HCT116 (cell line): Measurements from ENCODE around the gene RGL2. TPM values are rescaled to one million over a fixed set of nuclear protein-coding genes. Genes with fewer than 3 reads are reported as not detected.

Experiments used
- ATAC-seq: fragments of 200-7000 bp; cut with Tn5 transposase; 2 replicates; pipeline ENCODE4 v1.9.1; 2020; ENCODE audit warnings: mild to moderate bottlenecking, moderate library complexity
- BruUV-seq: library from RNA; stranded (reverse); fragments of 400-500 nt; replicated peaks from 2 replicates; lab custom pipeline; 2021; lab: Mats Ljungman, UMichigan
- CTCF ChIA-PET: fragments of 300-600 bp; sonication (Branson Sonifier 250); formaldehyde crosslinking; loops from one replicate; lab custom pipeline; 2021; ENCODE audit warnings: antibody characterized with exemption; lab: Charles Lee
- POLR2A ChIA-PET: fragments of 300-600, 350-600 bp; sonication (Branson Sonifier 250); formaldehyde crosslinking; loops from one replicate; lab custom pipeline; 2021; ENCODE audit warnings: antibody characterized with exemption; lab: Charles Lee
- RAD21 ChIA-PET, 2 experiments: fragments of 300-600 bp; sonication (Branson Sonifier 250); formaldehyde crosslinking; loops; one replicate each; lab custom pipeline; 2023; ENCODE audit warnings: low total read pairs in 2 of 2; ENCODE audit not compliant: uncharacterized antibody in 2 of 2, unreplicated experiment in 2 of 2, low non-redundant PET in 1 of 2; lab: Charles Lee
- DNase-seq: peaks from one replicate; pipeline ENCODE4 v3.0.0-alpha.2; 2010; ENCODE audit warnings: low read depth, low spot score
- H2AFZ ChIP-seq: fragments of 200-600 bp; shearing (Covaris generic), sonication (generic); 2 replicates; pipeline ENCODE4 v1.6.1; 2017; ENCODE audit warnings: low read depth, mixed run types, mixed read lengths, antibody characterized with exemption, low read length; ENCODE audit not compliant: poor library complexity, severe bottlenecking
- H3K27ac ChIP-seq: 2 replicates; pipeline ENCODE4 v1.5.1; 2012; ENCODE audit warnings: low read depth, low read length
- H3K27me3 ChIP-seq: fragments of 200-600 bp; sonication (generic); 2 replicates; pipeline ENCODE4 v1.6.1; 2016; ENCODE audit warnings: mixed run types, low read length, mixed read lengths; ENCODE audit not compliant: insufficient read depth
- H3K36me3 ChIP-seq, 2 experiments: fragments of 200-500 bp in 1 of 2; fragments of 200-600 bp in 1 of 2; sonication (Bioruptor generic) in 1 of 2; sonication (generic) in 1 of 2; 2 replicates each; pipeline versions ENCODE4 v1.5.1 to v1.6.1; 2014 to 2016; ENCODE audit warnings: low read length in 2 of 2, inconsistent platforms in 1 of 2, mixed read lengths in 1 of 2, mixed run types in 1 of 2; ENCODE audit not compliant: insufficient read depth in 2 of 2, control insufficient read depth in 1 of 2
- H3K4me1 ChIP-seq, 2 experiments: fragments of 200-600 bp in 1 of 2; sonication (generic) in 1 of 2; 2 replicates each; pipeline versions ENCODE4 v1.5.1 to v1.6.1; 2012 to 2017; ENCODE audit warnings: low read length in 2 of 2, inconsistent platforms in 1 of 2, mild to moderate bottlenecking in 1 of 2, mixed read lengths in 1 of 2, mixed run types in 1 of 2, moderate library complexity in 1 of 2; ENCODE audit not compliant: insufficient read depth in 2 of 2, control insufficient read depth in 1 of 2
- H3K4me2 ChIP-seq: fragments of 200-600 bp; sonication (generic); 2 replicates; pipeline ENCODE4 v1.6.1; 2017; ENCODE audit warnings: mixed run types, low read length, mixed read lengths
- H3K4me3 ChIP-seq, 2 experiments: fragments of 200-600 bp in 1 of 2; sonication (generic) in 1 of 2; replicated peaks in 1 of 2; 2 replicates each; pipeline ENCODE4 v1.5.1; 2011 to 2016; ENCODE audit warnings: low read length in 2 of 2, control low read depth in 1 of 2, low read depth in 1 of 2, mild to moderate bottlenecking in 1 of 2, mixed read lengths in 1 of 2, mixed run types in 1 of 2
- H3K79me2 ChIP-seq: fragments of 200-600 bp; sonication (generic); 2 replicates; pipeline ENCODE4 v1.6.1; 2017; ENCODE audit warnings: mild to moderate bottlenecking, mixed run types, low read length, moderate library complexity, mixed read lengths; ENCODE audit not compliant: insufficient read depth
- H3K9ac ChIP-seq: fragments of 200-600 bp; sonication (generic); 2 replicates; pipeline ENCODE4 v1.6.1; 2016; ENCODE audit warnings: low read length, mixed read lengths
- H3K9me2 ChIP-seq: fragments of 200-600 bp; sonication (generic), shearing (Covaris generic); 2 replicates; pipeline ENCODE4 v1.6.1; 2017; ENCODE audit warnings: mixed run types, mild to moderate bottlenecking, moderate library complexity; ENCODE audit not compliant: insufficient read depth
- H3K9me3 ChIP-seq, 2 experiments: fragments of 200-500 bp in 1 of 2; fragments of 200-600 bp in 1 of 2; sonication (Bioruptor generic) in 1 of 2; sonication (generic) in 1 of 2; 2 replicates each; pipeline ENCODE4 v1.6.1; 2014 to 2017; ENCODE audit warnings: low read length in 2 of 2, mixed read lengths in 2 of 2, inconsistent platforms in 1 of 2, low read depth in 1 of 2, mild to moderate bottlenecking in 1 of 2, mixed run types in 1 of 2, moderate library complexity in 1 of 2; ENCODE audit not compliant: control insufficient read depth in 1 of 2, insufficient read depth in 1 of 2
- H4K20me1 ChIP-seq: fragments of 200-600 bp; sonication (generic), shearing (Covaris generic); 2 replicates; pipeline ENCODE4 v1.6.1; 2017; ENCODE audit warnings: mixed run types, mild to moderate bottlenecking, moderate library complexity; ENCODE audit not compliant: insufficient read depth
- EZH2 ChIP-seq: fragments of 200-600 bp; sonication (generic); IDR thresholded peaks from 2 replicates; pipeline ENCODE4 v1.6.1; 2017; ENCODE audit warnings: antibody characterized with exemption, mixed run types
- EZH2phosphoT487 ChIP-seq: fragments of 200-600 bp; IDR thresholded peaks from 2 replicates; pipeline ENCODE4 v1.6.1; 2018; ENCODE audit warnings: antibody characterized with exemption, borderline replicate concordance
- FOSL1 ChIP-seq: IDR thresholded peaks from 2 replicates; pipeline ENCODE4 v1.6.1; 2012; ENCODE audit warnings: low read depth
- POLR2AphosphoS5 ChIP-seq: IDR thresholded peaks from 2 replicates; pipeline ENCODE4 v1.6.1; 2011; ENCODE audit warnings: mild to moderate bottlenecking, low read depth, low read length, moderate library complexity
- SRF ChIP-seq: IDR thresholded peaks from 2 replicates; pipeline ENCODE4 v1.6.1; 2012; ENCODE audit warnings: low read depth
- TCF7L2 ChIP-seq: IDR thresholded peaks from 2 replicates; pipeline ENCODE4 v1.7.0; 2011; ENCODE audit warnings: borderline replicate concordance, inconsistent platforms; ENCODE audit not compliant: insufficient read depth, insufficient read length; ENCODE audit errors: extremely low read depth
- YY1 ChIP-seq: IDR thresholded peaks from 2 replicates; pipeline ENCODE4 v1.6.1; 2011; ENCODE audit warnings: low read length, low read depth, moderate library complexity, mild to moderate bottlenecking; ENCODE audit not compliant: insufficient replicate concordance; ENCODE audit errors: extremely low read depth
- intact Hi-C: fragments of 100-400 bp; cut with micrococcal nuclease; formaldehyde crosslinking; loops from 2 replicates; pipeline ENCODE4 v1.10.0; 2022
- total RNA-seq: library from RNA; stranded (reverse); gene quantifications from one replicate; pipeline ENCODE4 v1.2.1, GENCODE V29; 2021; ENCODE audit not compliant: unreplicated experiment
- TF ChIP-seq, protein P1 (sequence below): IDR thresholded peaks from 2 replicates; pipeline ENCODE4 v1.6.1; 2011; ENCODE audit warnings: mild to moderate bottlenecking, low read length, moderate library complexity; ENCODE audit not compliant: insufficient replicate concordance; ENCODE audit errors: extremely low read depth

The RGL2 gene
- total RNA-seq, 1 experiment from 2014 or later, result 53.4 TPM

DNA sequence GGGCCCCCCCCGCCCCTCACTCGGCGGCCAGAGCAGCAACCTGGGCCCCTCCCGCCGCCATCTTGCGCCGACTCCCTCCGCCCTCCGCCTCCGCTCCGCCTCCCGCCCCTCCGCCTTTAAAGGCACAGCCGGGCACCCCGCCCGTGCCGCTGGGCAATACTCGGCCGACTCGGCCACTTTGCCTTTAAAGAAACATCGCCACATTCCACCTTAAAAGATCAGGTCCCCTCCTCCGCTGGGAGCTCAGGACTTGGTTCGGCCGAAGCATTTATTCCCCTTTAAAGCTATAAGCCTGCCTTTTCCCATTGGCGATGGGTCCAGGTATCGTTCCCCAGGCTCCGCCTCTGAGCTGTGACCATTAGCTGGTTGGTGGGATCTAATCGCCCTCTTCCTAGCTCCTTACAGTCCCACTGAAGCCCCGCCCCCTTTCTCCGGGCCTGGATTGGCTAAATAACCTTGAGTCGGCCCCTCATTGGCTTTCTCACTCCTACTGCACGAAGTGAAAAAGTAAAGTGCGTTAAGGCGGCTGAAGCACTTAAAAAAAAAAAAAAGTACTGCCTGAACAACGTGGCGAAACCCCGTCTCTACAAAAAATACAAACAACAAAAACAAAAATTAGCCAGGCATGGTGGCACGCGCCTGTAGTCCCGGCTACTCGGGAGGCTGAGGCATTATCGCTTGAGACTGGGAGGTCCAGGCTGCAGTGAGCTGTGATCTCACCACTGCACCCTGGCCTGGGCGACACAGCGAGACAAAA, 19.1 kb upstream of the RGL2 start, which contains the start of gene ZBTB22:
Gene ZBTB22 (minus strand): TSS at position 76 of the 757 bp plus-strand sequence. CDS start 828 bp downstream, outside the sequence.
- ChIA-PET POLR2A (interaction anchor here (0.7 to 2.3 kb wide), 13 partner anchors 9 to 1122 kb away, joined by 3 to 13 read pairs (median 5); partner anchors contain the start of genes B3GALT4, PFDN6, PHF1 and RGL2), CTCF (interaction anchor here (1.0 to 1.8 kb wide), 6 partner anchors 17 to 192 kb away, joined by 3 to 10 read pairs (median 4); partner anchors contain the start of genes B3GALT4 and RGL2), RAD21 (interaction anchor here in 1 of 2 experiments (0.8 kb wide), 1 partner anchor 18 kb away, joined by 3 read pairs; no protein-coding TSS in a partner anchor)
- H2AFZ ChIP-seq, result peak within 1 kb of the TSS; percentile 75
- peaks cover 22 to 29% of the 10 kb centered on the region in 2 experiments; a peak in 3 of 4 replicates for H3K36me3 ChIP-seq
- H3K4me1 ChIP-seq, result peaks cover 36 to 66% of the 10 kb centered on the region in 2 experiments
- H3K27me3 ChIP-seq, result no peaks in the 10 kb centered on the region
- H3K27ac ChIP-seq, result peak within 1 kb of the TSS; percentile 68
- peak; percentile 82 for ATAC-seq
- peak; percentile 21; the same call in 1 of the 2 replicates for TF ChIP-seq POLR2AphosphoS5
- no peak for TF ChIP-seq SRF
- TF ChIP-seq, protein P1, sequence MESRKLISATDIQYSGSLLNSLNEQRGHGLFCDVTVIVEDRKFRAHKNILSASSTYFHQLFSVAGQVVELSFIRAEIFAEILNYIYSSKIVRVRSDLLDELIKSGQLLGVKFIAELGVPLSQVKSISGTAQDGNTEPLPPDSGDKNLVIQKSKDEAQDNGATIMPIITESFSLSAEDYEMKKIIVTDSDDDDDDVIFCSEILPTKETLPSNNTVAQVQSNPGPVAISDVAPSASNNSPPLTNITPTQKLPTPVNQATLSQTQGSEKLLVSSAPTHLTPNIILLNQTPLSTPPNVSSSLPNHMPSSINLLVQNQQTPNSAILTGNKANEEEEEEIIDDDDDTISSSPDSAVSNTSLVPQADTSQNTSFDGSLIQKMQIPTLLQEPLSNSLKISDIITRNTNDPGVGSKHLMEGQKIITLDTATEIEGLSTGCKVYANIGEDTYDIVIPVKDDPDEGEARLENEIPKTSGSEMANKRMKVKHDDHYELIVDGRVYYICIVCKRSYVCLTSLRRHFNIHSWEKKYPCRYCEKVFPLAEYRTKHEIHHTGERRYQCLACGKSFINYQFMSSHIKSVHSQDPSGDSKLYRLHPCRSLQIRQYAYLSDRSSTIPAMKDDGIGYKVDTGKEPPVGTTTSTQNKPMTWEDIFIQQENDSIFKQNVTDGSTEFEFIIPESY, result no peak
- no peak for TF ChIP-seq FOSL1
- TF ChIP-seq YY1, result peak; percentile 89
- TF ChIP-seq TCF7L2, result peak; percentile 55
- no peak for TF ChIP-seq EZH2phosphoT487
- TF ChIP-seq EZH2, result no peak
- H3K4me2 ChIP-seq, result peak within 1 kb of the TSS; percentile 87
- peak; percentile 98 for DNase-seq
- no peaks in the 10 kb centered on the region for H3K9me3 ChIP-seq
- intact Hi-C loops, result no loop called here
- no peaks in the 10 kb centered on the region for H3K9me2 ChIP-seq
- BruUV-seq, result no TSS peak
- peaks cover 49% of the 10 kb centered on the region for H3K79me2 ChIP-seq
- peak within 1 kb of the TSS; percentile 55 to 63 for H3K4me3 ChIP-seq
- H4K20me1 ChIP-seq, result no peaks in the 10 kb centered on the region
- peak within 1 kb of the TSS; percentile 61 for H3K9ac ChIP-seq
